Transverse colon (tissue), 3 donors: ENCODE data around the gene RIC8A.

Experiments used
- CTCF ChIP-seq, 5 experiments: fragments of 200-600 bp in 3 of 5; fragments of 450-650 bp in 2 of 5; sonication (generic) in 3 of 5; IDR thresholded peaks; 1 replicate in 2 of 5; 2 replicates in 3 of 5; pipeline ENCODE4 v1.5.1; 2016 to 2017; ENCODE audit warnings: antibody characterized with exemption in 5 of 5, inconsistent platforms in 3 of 5, mild to moderate bottlenecking in 2 of 5, moderate library complexity in 1 of 5
- EP300 ChIP-seq: sonication (generic); formaldehyde crosslinking; IDR thresholded peaks from one replicate; pipeline ENCODE4 v1.6.1; 2017; ENCODE audit warnings: antibody characterized with exemption, low read depth

GRCh38 chr11:211295-211694 is 3.8 kb downstream of the RIC8A start:
- no peak for TF ChIP-seq EP300
- no peak for TF ChIP-seq CTCF (IDR thresholded peaks at IDR 0.05)
